Activated naive CD8-positive, alpha-beta T cell treated with anti-CD3 and anti-CD28 coated beads, Interleukin-2, amount 50 U/mL, for 24 hours (primary cell): ENCODE data around the gene IGFALS.

Experiments
- ATAC-seq: fragments of 150-1000 bp; cut with Tn5 transposase; one replicate; pipeline ENCODE4 v1.10.0; 2021
- DNase-seq: peaks from one replicate; pipeline ENCODE4 v3.0.0; 2021
- H3K27ac Mint-ChIP-seq: one replicate; pipeline ENCODE4 v1.8.0; 2021; ENCODE audit warnings: mild to moderate bottlenecking, mixed read lengths
- H3K27me3 Mint-ChIP-seq: one replicate; pipeline ENCODE4 v1.8.0; 2021; ENCODE audit warnings: mixed read lengths
- H3K36me3 Mint-ChIP-seq: one replicate; pipeline ENCODE4 v1.8.0; 2021; ENCODE audit warnings: low read depth, mixed read lengths
- H3K4me1 Mint-ChIP-seq: one replicate; pipeline ENCODE4 v1.8.0; 2021; ENCODE audit warnings: mixed read lengths
- H3K4me3 Mint-ChIP-seq: one replicate; pipeline ENCODE4 v1.8.0; 2021; ENCODE audit warnings: mild to moderate bottlenecking, moderate library complexity, mixed read lengths
- H3K9me3 Mint-ChIP-seq: one replicate; pipeline ENCODE4 v1.8.0; 2021; ENCODE audit warnings: mixed read lengths

Gene IGFALS

GRCh38 chr16:1770328-1771187 is 22.9 kb downstream of the IGFALS start:
- Mint-ChIP-seq H3K4me3 (peak overlapping the region; percentile 100), H3K4me1 (peaks cover 17% of the 10 kb centered on the region), H3K27ac (peak overlapping the region; percentile 73), H3K27me3 (no peaks in the 10 kb centered on the region), H3K36me3 (peaks cover 13% of the 10 kb centered on the region), H3K9me3 (no peaks in the 10 kb centered on the region)
- DNase-seq, result peak; percentile 69
- ATAC-seq, result peak; percentile 8

GRCh38 chr16:1769402-1770300 is 23.9 kb downstream of the IGFALS start:
- DNase-seq (no peak), ATAC-seq (no peak)
- Mint-ChIP-seq H3K36me3 (peaks cover 13% of the 10 kb centered on the region), H3K27ac (peak overlapping the region; percentile 73), H3K4me1 (peaks cover 14% of the 10 kb centered on the region), H3K9me3 (no peaks in the 10 kb centered on the region), H3K4me3 (peak overlapping the region; percentile 100), H3K27me3 (no peaks in the 10 kb centered on the region)

- DNase-seq (no peak), ATAC-seq (no peak)
- Mint-ChIP-seq H3K36me3 (peaks cover 13% of the 10 kb centered on the region), H3K4me1 (peaks cover 10% of the 10 kb centered on the region), H3K4me3 (no peak overlapping the region), H3K27me3 (no peaks in the 10 kb centered on the region), H3K27ac (no peak overlapping the region), H3K9me3 (no peaks in the 10 kb centered on the region)
These were observed 24.6 kb downstream of the IGFALS start for GRCh38 chr16:1768767-1769401.

- Mint-ChIP-seq H3K4me1 (peaks cover 8% of the 10 kb centered on the region), H3K27me3 (no peaks in the 10 kb centered on the region), H3K27ac (no peak overlapping the region), H3K9me3 (no peaks in the 10 kb centered on the region), H3K36me3 (peaks cover 13% of the 10 kb centered on the region), H3K4me3 (no peak overlapping the region)
- ATAC-seq (no peak), DNase-seq (no peak)
These were observed 25.3 kb downstream of the IGFALS start for GRCh38 chr16:1768061-1768766.

- peaks cover 12% of the 10 kb centered on the region for H3K36me3 Mint-ChIP-seq
- no peak overlapping the region for H3K27ac Mint-ChIP-seq
- H3K4me3 Mint-ChIP-seq, result no peak overlapping the region
- ATAC-seq (no peak), DNase-seq (no peak)
- no peaks in the 10 kb centered on the region for H3K9me3 Mint-ChIP-seq
- no peaks in the 10 kb centered on the region for H3K27me3 Mint-ChIP-seq
- H3K4me1 Mint-ChIP-seq, result peaks cover 8% of the 10 kb centered on the region
These were observed 26.1 kb downstream of the IGFALS start for GRCh38 chr16:1767116-1767994.

GRCh38 chr16:1766701-1767100 is 26.8 kb downstream of the IGFALS start:
- no peak overlapping the region for H3K27ac Mint-ChIP-seq
- no peak overlapping the region for H3K4me3 Mint-ChIP-seq
- DNase-seq (no peak), ATAC-seq (no peak)
- H3K36me3 Mint-ChIP-seq, result peaks cover 5% of the 10 kb centered on the region
- no peaks in the 10 kb centered on the region for H3K27me3 Mint-ChIP-seq
- peaks cover 5% of the 10 kb centered on the region for H3K4me1 Mint-ChIP-seq
- H3K9me3 Mint-ChIP-seq, result no peaks in the 10 kb centered on the region

GRCh38 chr16:1766231-1766630 is 27.3 kb downstream of the IGFALS start:
- H3K36me3 Mint-ChIP-seq, result peaks cover 6% of the 10 kb centered on the region
- H3K4me3 Mint-ChIP-seq, result no peak overlapping the region
- peaks cover 4% of the 10 kb centered on the region for H3K4me1 Mint-ChIP-seq
- no peak for ATAC-seq
- no peak for DNase-seq
- H3K27ac Mint-ChIP-seq, result no peak overlapping the region
- no peaks in the 10 kb centered on the region for H3K9me3 Mint-ChIP-seq
- no peaks in the 10 kb centered on the region for H3K27me3 Mint-ChIP-seq

- H3K4me3 Mint-ChIP-seq, result no peak overlapping the region
These were observed 27.7 kb downstream of the IGFALS start for GRCh38 chr16:1765826-1766225.

GRCh38 chr16:1764971-1765370 is 28.5 kb downstream of the IGFALS start:
- DNase-seq (no peak), ATAC-seq (no peak)
- Mint-ChIP-seq H3K4me1 (no peaks in the 10 kb centered on the region), H3K36me3 (peaks cover 6% of the 10 kb centered on the region), H3K9me3 (no peaks in the 10 kb centered on the region), H3K4me3 (no peak overlapping the region), H3K27ac (no peak overlapping the region), H3K27me3 (no peaks in the 10 kb centered on the region)

More at GRCh38 chr16:1765826-1766225, 27.7 kb downstream of the IGFALS start:
- Mint-ChIP-seq H3K27me3 (no peaks in the 10 kb centered on the region), H3K9me3 (no peaks in the 10 kb centered on the region), H3K27ac (no peak overlapping the region), H3K36me3 (peaks cover 8% of the 10 kb centered on the region), H3K4me1 (peaks cover 4% of the 10 kb centered on the region)
- DNase-seq (no peak), ATAC-seq (no peak)

GRCh38 chr16:1763521-1764511 is 29.7 kb downstream of the IGFALS start:
- no peak for DNase-seq
- Mint-ChIP-seq H3K4me3 (no peak overlapping the region), H3K4me1 (no peaks in the 10 kb centered on the region), H3K9me3 (no peaks in the 10 kb centered on the region), H3K27me3 (no peaks in the 10 kb centered on the region), H3K27ac (no peak overlapping the region), H3K36me3 (peaks cover 6% of the 10 kb centered on the region)
- no peak for ATAC-seq

- Mint-ChIP-seq H3K9me3 (no peaks in the 10 kb centered on the region), H3K27me3 (no peaks in the 10 kb centered on the region), H3K27ac (no peak overlapping the region), H3K36me3 (peaks cover 5% of the 10 kb centered on the region), H3K4me1 (no peaks in the 10 kb centered on the region), H3K4me3 (no peak overlapping the region)
- DNase-seq (no peak), ATAC-seq (no peak)
These were observed 30.5 kb downstream of the IGFALS start for GRCh38 chr16:1762879-1763520.

- Mint-ChIP-seq H3K36me3 (peaks cover 4% of the 10 kb centered on the region), H3K27me3 (no peaks in the 10 kb centered on the region)
These were observed 31.2 kb downstream of the IGFALS start for GRCh38 chr16:1762196-1762878.

More at GRCh38 chr16:1762196-1762878, 31.2 kb downstream of the IGFALS start:
- H3K4me1 Mint-ChIP-seq, result peaks cover 3% of the 10 kb centered on the region
- H3K9me3 Mint-ChIP-seq, result no peaks in the 10 kb centered on the region
- H3K27ac Mint-ChIP-seq, result no peak overlapping the region
- no peak overlapping the region for H3K4me3 Mint-ChIP-seq
- no peak for ATAC-seq
- DNase-seq, result no peak
